ENCODE measurements around the gene TBC1D14. TPM values are rescaled to one million over a fixed set of nuclear protein-coding genes. Genes with fewer than 3 reads are reported as not detected.
A peak's percentile ranks its signal among the peaks of the same experiment; 100 is the strongest.

The TBC1D14 gene
- total and polyA plus RNA-seq, 4 donors, result 15.1 to 60.1 (median 46.4) TPM

GRCh38 chr4:7059662-7060061 is 150.0 kb downstream of the TBC1D14 start:
- Histone ChIP-seq H3K27ac (ENCODE audit: low read depth in 1 of 2, low read length in 1 of 2) (no peak overlapping the region), H3K9me3 (ENCODE audit: control insufficient read depth in 4 of 4, insufficient read depth in 3 of 4, low read length in 3 of 4) (no peaks in the 10 kb centered on the region), H3K4me1 (ENCODE audit: control insufficient read depth in 5 of 5, insufficient read depth in 5 of 5, low read length in 5 of 5) (peaks cover 0 to 3% (median 0%) of the 10 kb centered on the region in 5 donors), H3K9ac (ENCODE audit: insufficient read depth in 1 of 2, low read length in 2 of 2) (no peak overlapping the region), H3K4me3 (no peak overlapping the region), H3K36me3 (ENCODE audit: control insufficient read depth in 4 of 4, insufficient read depth in 4 of 4, low read length in 4 of 4) (peaks cover 16 to 56% (median 51%) of the 10 kb centered on the region in 4 donors), H3K27me3 (ENCODE audit: control insufficient read depth in 3 of 3, insufficient read depth in 3 of 3, low read length in 2 of 3) (no peaks in the 10 kb centered on the region)
- no peak for TF ChIP-seq CTCF (IDR thresholded peaks at IDR 0.05; ENCODE audit: control extremely low read depth, extremely low read depth)
- WGBS, 2 donors, result 39 to 74% methylated on average over 11 of the region's 11 CpGs
- ATAC-seq (ENCODE audit: insufficient read depth, low FRiP score) (no peak), DNase-seq (no peak)

- Histone ChIP-seq H3K27ac (ENCODE audit: low read depth in 1 of 2, low read length in 1 of 2) (no peak overlapping the region), H3K4me3 (no peak overlapping the region), H3K4me1 (ENCODE audit: control insufficient read depth in 5 of 5, insufficient read depth in 5 of 5, low read length in 5 of 5) (peaks cover 0 to under 1% (median 0%) of the 10 kb centered on the region in 5 donors), H3K9ac (ENCODE audit: insufficient read depth in 1 of 2, low read length in 2 of 2) (no peak overlapping the region), H3K36me3 (ENCODE audit: control insufficient read depth in 4 of 4, insufficient read depth in 4 of 4, low read length in 4 of 4) (peaks cover 16 to 56% (median 47%) of the 10 kb centered on the region in 4 donors), H3K27me3 (ENCODE audit: control insufficient read depth in 3 of 3, insufficient read depth in 3 of 3, low read length in 2 of 3) (no peaks in the 10 kb centered on the region), H3K9me3 (ENCODE audit: control insufficient read depth in 4 of 4, insufficient read depth in 3 of 4, low read length in 3 of 4) (no peaks in the 10 kb centered on the region)
- DNase-seq (no peak), ATAC-seq (ENCODE audit: insufficient read depth, low FRiP score) (no peak)
- WGBS, 2 donors, result 69 to 86% methylated on average over 20 of the region's 20 CpGs
- TF ChIP-seq CTCF (IDR thresholded peaks at IDR 0.05; ENCODE audit: control extremely low read depth, extremely low read depth), result no peak
These were observed 150.9 kb downstream of the TBC1D14 start for GRCh38 chr4:7060346-7061150.

- H3K4me3 ChIP-seq, result peak overlapping the region; percentile 1
- DNase-seq, result no peak
- H3K9me3 ChIP-seq (ENCODE audit: control insufficient read depth in 4 of 4, insufficient read depth in 3 of 4, low read length in 3 of 4), result no peaks in the 10 kb centered on the region
- H3K27ac ChIP-seq (ENCODE audit: low read depth in 1 of 2, low read length in 1 of 2), result no peak overlapping the region
- no peak for ATAC-seq (ENCODE audit: insufficient read depth, low FRiP score)
- no peak for TF ChIP-seq CTCF (IDR thresholded peaks at IDR 0.05; ENCODE audit: control extremely low read depth, extremely low read depth)
- no peak overlapping the region for H3K9ac ChIP-seq (ENCODE audit: insufficient read depth in 1 of 2, low read length in 2 of 2)
- peaks cover 16 to 54% (median 37%) of the 10 kb centered on the region in 4 donors for H3K36me3 ChIP-seq (ENCODE audit: control insufficient read depth in 4 of 4, insufficient read depth in 4 of 4, low read length in 4 of 4)
- H3K4me1 ChIP-seq (ENCODE audit: control insufficient read depth in 5 of 5, insufficient read depth in 5 of 5, low read length in 5 of 5), result peaks cover 2 to 8% (median 4%) of the 10 kb centered on the region in 5 donors
- no peaks in the 10 kb centered on the region for H3K27me3 ChIP-seq (ENCODE audit: control insufficient read depth in 3 of 3, insufficient read depth in 3 of 3, low read length in 2 of 3)
- 96 to 97% methylated on average over 6 of the region's 6 CpGs for WGBS, 2 donors
These were observed 152.2 kb downstream of the TBC1D14 start for GRCh38 chr4:7061815-7062214.

All from lung (tissue), 12 donors.